Activated naive CD4-positive, alpha-beta T cell (primary cell): ENCODE data around the gene RASL10B.
A peak's percentile ranks its signal among the peaks of the same experiment; 100 is the strongest.
"Not testable (repeated sequence)": the region's sequence is repeated elsewhere in the genome, so short reads cannot be mapped to it uniquely, and the experiment has no call there.

Source experiments
- DNase-seq, 4 experiments: peaks; one replicate each; lab custom pipeline; 2025; lab: John Stamatoyannopoulos, UW

Gene RASL10B

GRCh38 chr17:35731239-35731916 is at the start of gene RASL10B:
RASL10B (plus strand) TSS chr17:35731639; CDS start chr17:35735185, 3,546 bp downstream.
- DNase-seq: peak in 2 of 4 experiments; percentile 25 to 48

- no peak for DNase-seq
Measured at GRCh38 chr17:35683591-35683990, 47.8 kb upstream of the RASL10B start.

- DNase-seq: no peak
Measured at GRCh38 chr17:35684055-35684802, 47.2 kb upstream of the RASL10B start.

- no peak for DNase-seq
Measured at GRCh38 chr17:35692512-35693210, 38.8 kb upstream of the RASL10B start.

- DNase-seq: no peak
Measured at GRCh38 chr17:35693662-35694061, 37.8 kb upstream of the RASL10B start.

- no peak for DNase-seq
Measured at GRCh38 chr17:35694906-35695305, 36.5 kb upstream of the RASL10B start.

- DNase-seq: no peak
Measured at GRCh38 chr17:35695613-35696012, 35.8 kb upstream of the RASL10B start.

GRCh38 chr17:35698800-35699199 is 32.6 kb upstream of the RASL10B start:
- DNase-seq: no peak

GRCh38 chr17:35700150-35700549 is 31.3 kb upstream of the RASL10B start:
- no peak for DNase-seq

GRCh38 chr17:35701491-35701890 is 29.9 kb upstream of the RASL10B start:
- DNase-seq: no peak

- not testable (repeated sequence) for DNase-seq
Measured at GRCh38 chr17:35703308-35703707, 28.1 kb upstream of the RASL10B start.

- no peak for DNase-seq
Measured at GRCh38 chr17:35705230-35705629, 26.2 kb upstream of the RASL10B start.

- DNase-seq: no peak
Measured at GRCh38 chr17:35705705-35706104, 25.7 kb upstream of the RASL10B start.

- no peak for DNase-seq
Measured at GRCh38 chr17:35708149-35708548, 23.3 kb upstream of the RASL10B start.

GRCh38 chr17:35708951-35709350 is 22.5 kb upstream of the RASL10B start:
- DNase-seq: no peak

GRCh38 chr17:35709874-35710273 is 21.6 kb upstream of the RASL10B start:
- no peak for DNase-seq

GRCh38 chr17:35710950-35711349 is 20.5 kb upstream of the RASL10B start:
- DNase-seq: no peak

- no peak for DNase-seq
Measured at GRCh38 chr17:35713069-35713728, 18.2 kb upstream of the RASL10B start.

- no peak for DNase-seq
Measured at GRCh38 chr17:35714988-35715387, 16.5 kb upstream of the RASL10B start.

GRCh38 chr17:35715416-35715815 is 16.0 kb upstream of the RASL10B start:
- DNase-seq: no peak

- no peak for DNase-seq
Measured at GRCh38 chr17:35716173-35716572, 15.3 kb upstream of the RASL10B start.

GRCh38 chr17:35716897-35717465 is 14.5 kb upstream of the RASL10B start:
- DNase-seq: no peak
